ENCODE data around the gene FXR1.
A peak's percentile ranks its signal among the peaks of the same experiment; 100 is the strongest.

FXR1 gene

GRCh38 chr3:180882115-180882514 is 30.4 kb upstream of the FXR1 start:
- TF ChIP-seq, protein P1, sequence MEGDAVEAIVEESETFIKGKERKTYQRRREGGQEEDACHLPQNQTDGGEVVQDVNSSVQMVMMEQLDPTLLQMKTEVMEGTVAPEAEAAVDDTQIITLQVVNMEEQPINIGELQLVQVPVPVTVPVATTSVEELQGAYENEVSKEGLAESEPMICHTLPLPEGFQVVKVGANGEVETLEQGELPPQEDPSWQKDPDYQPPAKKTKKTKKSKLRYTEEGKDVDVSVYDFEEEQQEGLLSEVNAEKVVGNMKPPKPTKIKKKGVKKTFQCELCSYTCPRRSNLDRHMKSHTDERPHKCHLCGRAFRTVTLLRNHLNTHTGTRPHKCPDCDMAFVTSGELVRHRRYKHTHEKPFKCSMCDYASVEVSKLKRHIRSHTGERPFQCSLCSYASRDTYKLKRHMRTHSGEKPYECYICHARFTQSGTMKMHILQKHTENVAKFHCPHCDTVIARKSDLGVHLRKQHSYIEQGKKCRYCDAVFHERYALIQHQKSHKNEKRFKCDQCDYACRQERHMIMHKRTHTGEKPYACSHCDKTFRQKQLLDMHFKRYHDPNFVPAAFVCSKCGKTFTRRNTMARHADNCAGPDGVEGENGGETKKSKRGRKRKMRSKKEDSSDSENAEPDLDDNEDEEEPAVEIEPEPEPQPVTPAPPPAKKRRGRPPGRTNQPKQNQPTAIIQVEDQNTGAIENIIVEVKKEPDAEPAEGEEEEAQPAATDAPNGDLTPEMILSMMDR (IDR thresholded peaks at IDR 0.05; ENCODE audit: control insufficient read depth, extremely low read depth, insufficient read depth), result no peak
- no peak for DNase-seq (ENCODE audit: low read depth)
- no peak overlapping the region for H3K4me3 ChIP-seq (ENCODE audit: low read depth, low read length)

- no peak for DNase-seq (ENCODE audit: low read depth)
- no peak overlapping the region for H3K4me3 ChIP-seq (ENCODE audit: low read depth, low read length)
Observed at GRCh38 chr3:180888992-180889560, 23.4 kb upstream of the FXR1 start.

DNA sequence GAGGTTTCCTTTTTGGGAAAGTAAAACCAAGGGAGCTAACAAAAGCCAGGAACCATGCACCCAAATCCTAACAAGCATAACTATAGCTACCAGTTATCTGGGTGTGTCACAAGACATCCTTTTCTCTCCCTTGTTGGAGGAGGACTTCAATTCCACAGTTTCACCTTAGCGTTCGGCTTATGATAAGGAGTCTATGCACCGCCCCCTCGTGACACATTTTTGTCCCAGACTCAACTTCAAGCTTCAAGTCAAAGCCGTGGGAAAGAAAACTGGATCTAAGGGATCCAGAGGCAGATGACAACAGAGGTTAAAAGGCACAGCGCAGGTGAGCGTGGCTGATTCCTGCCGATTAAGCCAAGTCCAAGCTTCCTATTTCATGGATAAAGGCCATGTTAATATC is 13.9 kb upstream of the FXR1 start:
- DNase-seq (ENCODE audit: low read depth), result no peak
- TF ChIP-seq, protein P1 (IDR thresholded peaks at IDR 0.05; ENCODE audit: control insufficient read depth, extremely low read depth, insufficient read depth), result no peak
- H3K4me3 ChIP-seq (ENCODE audit: low read depth, low read length), result no peak overlapping the region

More at GRCh38 chr3:180888992-180889560, 23.4 kb upstream of the FXR1 start:
- TF ChIP-seq, protein P1 (IDR thresholded peaks at IDR 0.05; ENCODE audit: control insufficient read depth, extremely low read depth, insufficient read depth), result no peak

DNA sequence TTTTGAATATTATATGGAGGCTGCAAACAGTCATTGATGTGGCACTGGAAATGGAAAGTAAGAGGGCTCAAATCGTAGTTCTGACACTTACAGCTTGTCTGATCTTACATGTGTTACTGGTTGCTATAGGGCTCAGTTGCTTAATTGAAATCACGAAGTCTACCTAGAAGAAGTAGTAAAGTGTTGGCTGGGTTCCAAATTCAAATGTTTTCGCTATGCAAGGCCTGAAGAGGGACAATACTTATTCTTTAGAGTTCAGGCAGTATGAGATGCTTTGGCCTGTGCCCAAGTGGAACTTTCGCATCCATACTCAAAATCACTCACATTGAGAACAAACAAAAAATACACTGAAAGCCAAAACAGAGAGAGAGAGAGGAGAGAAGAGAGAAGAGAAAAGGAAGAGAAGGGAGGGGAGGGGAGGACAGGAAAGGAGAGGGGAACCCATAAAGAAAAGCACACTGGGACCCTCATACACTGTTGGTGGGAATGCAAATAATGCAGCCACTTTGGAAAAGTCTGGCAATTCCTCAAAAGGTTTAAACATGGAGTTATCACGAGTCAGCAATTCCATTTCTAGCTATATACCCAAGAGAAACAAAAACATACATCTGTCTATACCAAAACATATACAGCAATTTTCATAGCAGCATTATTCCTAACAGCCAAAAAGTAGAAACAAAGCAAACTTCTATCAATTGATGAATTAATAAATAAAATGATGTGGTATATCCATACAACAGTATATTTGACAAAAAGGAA is 2.9 kb upstream of the FXR1 start:
- TF ChIP-seq, protein P1 (IDR thresholded peaks at IDR 0.05; ENCODE audit: control insufficient read depth, extremely low read depth, insufficient read depth), result no peak
- DNase-seq (ENCODE audit: low read depth), result no peak
- H3K4me3 ChIP-seq (ENCODE audit: low read depth, low read length), result no peak overlapping the region

DNA sequence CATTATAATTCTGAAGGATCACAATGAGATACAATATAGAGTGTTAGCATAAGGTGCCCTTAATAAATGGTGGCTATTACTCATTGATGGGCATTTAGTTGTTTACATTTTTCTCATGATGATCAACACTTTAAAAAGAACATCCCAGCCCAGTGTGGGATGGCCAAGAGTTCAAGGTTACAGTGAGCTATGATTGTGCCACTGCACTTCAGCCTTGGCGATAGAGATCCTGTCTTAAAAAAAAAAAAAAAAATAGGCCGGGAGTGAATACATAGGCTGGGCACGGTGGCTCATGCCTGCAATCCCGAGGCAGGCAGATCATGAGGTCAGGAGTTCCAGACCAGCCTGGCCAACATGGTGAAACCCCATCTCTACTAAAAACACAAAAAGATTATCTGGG is 1.6 kb upstream of the FXR1 start:
- TF ChIP-seq, protein P1 (IDR thresholded peaks at IDR 0.05; ENCODE audit: control insufficient read depth, extremely low read depth, insufficient read depth), result no peak
- DNase-seq (ENCODE audit: low read depth), result no peak
- no peak overlapping the region for H3K4me3 ChIP-seq (ENCODE audit: low read depth, low read length)

DNA sequence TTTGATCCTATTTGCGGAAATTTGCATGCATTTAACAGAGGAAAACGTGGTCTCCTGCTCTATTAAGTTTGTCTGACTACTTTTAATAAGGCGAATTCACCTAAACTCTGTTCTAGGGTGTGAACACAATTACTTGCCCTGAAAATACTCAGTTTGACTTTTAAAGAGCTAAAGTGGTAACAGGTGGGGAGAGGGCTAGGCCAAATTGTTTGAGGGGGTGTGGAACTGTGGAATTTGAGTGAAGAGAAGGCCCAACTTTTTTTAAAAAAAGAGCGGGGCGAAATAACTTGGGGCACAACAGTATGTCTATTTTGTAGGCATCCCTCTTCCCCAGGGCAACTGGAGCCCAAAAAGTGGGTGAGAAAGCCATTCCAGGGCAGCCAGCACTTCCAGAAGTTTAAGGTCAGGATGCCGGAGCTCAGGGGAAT is 580 bp upstream of the FXR1 start:
- TF ChIP-seq, protein P1 (IDR thresholded peaks at IDR 0.05; ENCODE audit: control insufficient read depth, extremely low read depth, insufficient read depth), result no peak
- peak overlapping the region; percentile 88 for H3K4me3 ChIP-seq (ENCODE audit: low read depth, low read length)
- no peak for DNase-seq (ENCODE audit: low read depth)
